ENCODE results near the gene SECISBP2. TPM values are rescaled to one million over a fixed set of nuclear protein-coding genes. Genes with fewer than 3 reads are reported as not detected.

Gene SECISBP2
- total and polyA plus RNA-seq, 2 of the 13 experiments (the other 11 are each of a cell fraction or from before 2014, with no cell fraction given), result 32.4 to 38.0 TPM

DNA sequence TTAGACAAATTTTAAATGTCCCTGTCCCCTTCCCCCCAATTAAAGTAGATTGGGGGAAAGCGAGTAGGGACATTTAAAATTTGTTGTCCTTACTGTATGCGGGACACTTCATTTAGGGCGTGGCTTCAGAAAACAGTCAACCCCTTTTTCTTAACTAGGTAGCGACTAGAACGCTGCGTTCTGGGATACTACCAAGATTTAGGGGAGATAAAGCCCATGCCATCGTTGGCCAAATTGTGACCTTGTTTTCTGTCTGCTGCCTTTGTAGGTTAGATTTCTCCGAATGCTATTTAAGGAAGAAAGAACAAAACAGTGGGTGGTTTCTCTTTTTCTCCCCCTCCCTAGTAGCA lies 6.1 kb upstream of the SECISBP2 start:
- ChIA-PET POLR2A (interaction anchor here (2.7 kb wide), 2 partner anchors 45 to 244 kb away, joined by 12 to 13 read pairs; no protein-coding TSS in a partner anchor), CTCF (ENCODE audit: low intra/inter-chr PET ratio, low total read pairs) (no interaction called here)
- BruUV-seq (replicated peaks), result no TSS peak
- no peak for ATAC-seq
- Histone ChIP-seq H3K79me2 (ENCODE audit: insufficient read depth, low read length) (peaks cover 67% of the 10 kb centered on the region), H3K27me3 (ENCODE audit: control insufficient read depth in 1 of 2, insufficient read depth in 2 of 2, low read length in 2 of 2) (no peaks in the 10 kb centered on the region; a peak in 1 of 5 replicates), H3K4me3 (replicated peaks in 1 of 3; ENCODE audit: insufficient read depth in 1 of 3, low read depth in 2 of 3, low read length in 3 of 3) (peak overlapping the region; percentile 88 to 94 (median 88)), H4K20me1 (ENCODE audit: insufficient read depth, low read length) (peaks cover 28% of the 10 kb centered on the region), H3K9me3 (ENCODE audit: low read length) (no peaks in the 10 kb centered on the region), H3K27ac (ENCODE audit: extremely low read length, insufficient read depth, low read length) (peak overlapping the region; percentile 83), H3K9ac (ENCODE audit: insufficient read depth, low read depth, low read length) (peak overlapping the region; percentile 97), H3K36me3 (replicated peaks in 1 of 2; ENCODE audit: control insufficient read depth in 1 of 2, insufficient read depth in 2 of 2, low read length in 2 of 2) (peaks cover 0 to 23% of the 10 kb centered on the region in 2 experiments; a peak in 1 of 5 replicates), H3K4me1 (ENCODE audit: insufficient read depth, low read length) (peaks cover 49% of the 10 kb centered on the region), H3K4me2 (ENCODE audit: low read depth, low read length) (peak overlapping the region; percentile 83), H2AFZ (ENCODE audit: low read length) (no peak overlapping the region)
- DNase-seq (ENCODE audit: low spot score), result no peak
- TF ChIP-seq GZF1 (CRISPR knock-in tag; IDR thresholded peaks at IDR 0.05), result no peak
- TF ChIP-seq SAP130 (CRISPR knock-in tag; IDR thresholded peaks at IDR 0.05; ENCODE audit: low read depth), result peak; percentile 58
- no peak for TF ChIP-seq REPIN1 (CRISPR knock-in tag; IDR thresholded peaks at IDR 0.05; ENCODE audit: borderline replicate concordance, low read depth)
- no peak for TF ChIP-seq ERF (CRISPR knock-in tag; IDR thresholded peaks at IDR 0.05)
- no peak for TF ChIP-seq GMEB1 (CRISPR knock-in tag; IDR thresholded peaks at IDR 0.05; ENCODE audit: borderline replicate concordance)
- no peak for TF ChIP-seq KLF16 (CRISPR knock-in tag; IDR thresholded peaks at IDR 0.05)
- TF ChIP-seq, protein P1, sequence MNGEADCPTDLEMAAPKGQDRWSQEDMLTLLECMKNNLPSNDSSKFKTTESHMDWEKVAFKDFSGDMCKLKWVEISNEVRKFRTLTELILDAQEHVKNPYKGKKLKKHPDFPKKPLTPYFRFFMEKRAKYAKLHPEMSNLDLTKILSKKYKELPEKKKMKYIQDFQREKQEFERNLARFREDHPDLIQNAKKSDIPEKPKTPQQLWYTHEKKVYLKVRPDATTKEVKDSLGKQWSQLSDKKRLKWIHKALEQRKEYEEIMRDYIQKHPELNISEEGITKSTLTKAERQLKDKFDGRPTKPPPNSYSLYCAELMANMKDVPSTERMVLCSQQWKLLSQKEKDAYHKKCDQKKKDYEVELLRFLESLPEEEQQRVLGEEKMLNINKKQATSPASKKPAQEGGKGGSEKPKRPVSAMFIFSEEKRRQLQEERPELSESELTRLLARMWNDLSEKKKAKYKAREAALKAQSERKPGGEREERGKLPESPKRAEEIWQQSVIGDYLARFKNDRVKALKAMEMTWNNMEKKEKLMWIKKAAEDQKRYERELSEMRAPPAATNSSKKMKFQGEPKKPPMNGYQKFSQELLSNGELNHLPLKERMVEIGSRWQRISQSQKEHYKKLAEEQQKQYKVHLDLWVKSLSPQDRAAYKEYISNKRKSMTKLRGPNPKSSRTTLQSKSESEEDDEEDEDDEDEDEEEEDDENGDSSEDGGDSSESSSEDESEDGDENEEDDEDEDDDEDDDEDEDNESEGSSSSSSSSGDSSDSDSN (CRISPR knock-in tag; IDR thresholded peaks at IDR 0.05), result no peak
- TF ChIP-seq POLR2G (IDR thresholded peaks at IDR 0.05; ENCODE audit: low read depth, low read length), result 0 out of 2 replicates have a peak, but pooled peaks have one; percentile 24
- no peak for TF ChIP-seq ZNF274 (CRISPR knock-in tag; IDR thresholded peaks at IDR 0.05)
- no peak for TF ChIP-seq ZNF567 (CRISPR knock-in tag; IDR thresholded peaks at IDR 0.05; ENCODE audit: borderline replicate concordance)
- TF ChIP-seq MYNN (CRISPR knock-in tag; IDR thresholded peaks at IDR 0.05; ENCODE audit: low read depth), result no peak
- TF ChIP-seq AFF4 (CRISPR knock-in tag; IDR thresholded peaks at IDR 0.05), result no peak
- FAIRE-seq, result no peak
- in situ Hi-C loops (cut with HindIII; ENCODE audit: extremely low pct_ligation_motif_present, low pct_unique_long_range_greater_than_20kb) (loop anchor here (10.0 kb wide), 1 partner anchor 243 kb away; no protein-coding TSS in a partner anchor), intact Hi-C loops (cut with micrococcal nuclease; ENCODE audit: unreplicated experiment) (no loop called here)
- 2% methylated on average over 8 of the region's 8 CpGs for whole genome bisulfite sequencing (ENCODE audit: low lambda C conversion rate)
